ENCODE measurements around the gene TRA2B.

Gene TRA2B

DNA sequence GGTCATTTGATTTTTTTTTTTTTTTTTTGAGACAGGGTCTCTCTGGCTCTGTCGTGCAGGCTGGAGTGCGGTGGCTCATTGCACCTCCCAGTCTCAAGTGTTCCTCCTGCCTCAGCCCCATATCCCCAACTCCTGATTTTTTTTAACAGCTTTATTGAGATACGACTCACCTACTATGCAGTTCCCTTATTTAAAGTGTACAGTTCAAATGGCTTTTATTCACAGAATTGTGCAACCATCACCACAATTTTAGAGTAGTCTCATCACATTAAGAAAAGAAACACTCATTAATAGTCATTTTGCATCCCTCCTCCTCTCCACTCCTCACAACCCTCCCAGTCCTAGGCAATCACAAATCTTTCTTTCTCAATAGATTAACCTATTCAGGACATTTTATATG, 1.9 kb upstream of the TRA2B start:
- TF ChIP-seq, protein P1, sequence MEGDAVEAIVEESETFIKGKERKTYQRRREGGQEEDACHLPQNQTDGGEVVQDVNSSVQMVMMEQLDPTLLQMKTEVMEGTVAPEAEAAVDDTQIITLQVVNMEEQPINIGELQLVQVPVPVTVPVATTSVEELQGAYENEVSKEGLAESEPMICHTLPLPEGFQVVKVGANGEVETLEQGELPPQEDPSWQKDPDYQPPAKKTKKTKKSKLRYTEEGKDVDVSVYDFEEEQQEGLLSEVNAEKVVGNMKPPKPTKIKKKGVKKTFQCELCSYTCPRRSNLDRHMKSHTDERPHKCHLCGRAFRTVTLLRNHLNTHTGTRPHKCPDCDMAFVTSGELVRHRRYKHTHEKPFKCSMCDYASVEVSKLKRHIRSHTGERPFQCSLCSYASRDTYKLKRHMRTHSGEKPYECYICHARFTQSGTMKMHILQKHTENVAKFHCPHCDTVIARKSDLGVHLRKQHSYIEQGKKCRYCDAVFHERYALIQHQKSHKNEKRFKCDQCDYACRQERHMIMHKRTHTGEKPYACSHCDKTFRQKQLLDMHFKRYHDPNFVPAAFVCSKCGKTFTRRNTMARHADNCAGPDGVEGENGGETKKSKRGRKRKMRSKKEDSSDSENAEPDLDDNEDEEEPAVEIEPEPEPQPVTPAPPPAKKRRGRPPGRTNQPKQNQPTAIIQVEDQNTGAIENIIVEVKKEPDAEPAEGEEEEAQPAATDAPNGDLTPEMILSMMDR (conservative IDR thresholded peaks at IDR 0.05) = no peak
- TF ChIP-seq ZFX (IDR thresholded peaks at IDR 0.05) = no peak
- no peak overlapping the region for H3K27ac ChIP-seq

- TF ChIP-seq ZFX (IDR thresholded peaks at IDR 0.05) = peak; percentile 84; the same call in 1 of the 2 replicates
- TF ChIP-seq, protein P1 (conservative IDR thresholded peaks at IDR 0.05) = no peak
- H3K27ac ChIP-seq = peak overlapping the region; percentile 99
Measured at GRCh38 chr3:185936814-185937688, 763 bp downstream of the TRA2B start.

DNA sequence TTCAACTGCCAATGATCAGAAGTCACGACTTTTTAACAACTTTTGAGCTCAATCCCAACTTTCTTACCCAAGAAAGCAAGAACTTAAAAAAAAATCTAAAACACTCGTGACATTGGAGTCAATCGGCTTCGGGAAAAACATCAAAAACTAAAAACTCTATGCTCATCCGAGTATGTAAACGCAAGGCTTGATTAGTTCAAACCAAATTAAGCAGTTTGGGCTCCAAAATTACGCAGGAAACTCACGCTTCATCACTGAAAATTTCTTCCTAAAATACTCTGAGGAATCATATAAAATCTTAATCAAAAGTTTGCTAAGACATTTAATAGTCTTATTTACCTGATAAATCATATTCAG, 1.6 kb downstream of the TRA2B start:
- no peak overlapping the region for H3K27ac ChIP-seq
- TF ChIP-seq, protein P1 (conservative IDR thresholded peaks at IDR 0.05) = no peak
- TF ChIP-seq ZFX (IDR thresholded peaks at IDR 0.05) = no peak

DNA sequence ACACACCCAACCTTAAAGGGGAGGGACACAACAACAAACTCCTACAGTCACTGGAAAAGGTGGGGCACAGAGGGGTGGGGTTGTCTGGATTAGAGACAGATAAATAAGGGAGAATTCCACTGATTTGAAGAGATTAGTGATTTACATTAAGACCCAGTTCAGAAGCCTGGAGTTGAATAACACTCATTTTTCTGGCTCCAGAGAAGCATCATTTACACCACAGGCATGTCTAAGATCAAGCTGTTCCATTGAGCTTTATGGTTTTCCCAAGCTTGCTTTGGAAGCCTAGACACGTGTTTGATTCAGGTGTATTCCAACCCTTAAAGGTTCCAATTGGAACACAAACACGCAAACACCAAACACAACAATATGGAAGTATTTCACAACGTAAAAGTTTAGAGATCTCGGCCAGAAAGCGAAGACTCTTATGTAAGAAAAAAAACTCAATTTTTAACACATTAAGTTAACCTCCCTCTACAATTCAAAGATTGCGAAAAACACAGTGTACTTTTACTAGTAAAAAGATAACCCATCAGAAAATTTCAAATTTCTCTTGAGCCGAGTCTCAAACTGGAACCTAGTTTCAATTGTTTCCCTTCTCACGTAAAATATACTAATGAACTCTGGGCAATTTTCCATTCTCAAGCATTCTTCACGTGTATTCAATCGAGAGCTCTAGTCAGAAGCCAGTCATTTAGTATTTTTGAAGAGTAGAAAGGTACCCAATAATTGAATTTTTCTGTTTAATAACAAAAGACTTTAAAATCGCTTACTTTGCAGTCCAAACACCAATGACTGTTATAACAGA, 2.1 kb downstream of the TRA2B start:
- TF ChIP-seq, protein P1 (conservative IDR thresholded peaks at IDR 0.05) = no peak
- TF ChIP-seq ZFX (IDR thresholded peaks at IDR 0.05) = no peak
- H3K27ac ChIP-seq = no peak overlapping the region

- TF ChIP-seq ZFX (IDR thresholded peaks at IDR 0.05) = no peak
- TF ChIP-seq, protein P1 (conservative IDR thresholded peaks at IDR 0.05) = no peak
- no peak overlapping the region for H3K27ac ChIP-seq
Measured at GRCh38 chr3:185934767-185935464, 2.9 kb downstream of the TRA2B start.

GRCh38 chr3:185934174-185934557, 3.6 kb downstream of the TRA2B start:
- H3K27ac ChIP-seq = no peak overlapping the region
- no peak for TF ChIP-seq ZFX (IDR thresholded peaks at IDR 0.05)
- TF ChIP-seq, protein P1 (conservative IDR thresholded peaks at IDR 0.05) = no peak
